Activated CD4-positive, alpha-beta T cell treated with anti-CD3 and anti-CD28 coated beads, Interleukin-2, amount 10 ng/mL, durations not matched to agents 24 days and 14 days (primary cell): ENCODE data around the gene CCZ1. TPM values are rescaled to one million over a fixed set of nuclear protein-coding genes. Genes with fewer than 3 reads are reported as not detected.
"Not testable (repeated sequence)": the region's sequence is repeated elsewhere in the genome, so short reads cannot be mapped to it uniquely, and the experiment has no call there.

Experiments
- DNase-seq: peaks from one replicate; pipeline ENCODE4 v3.0.0; 2022
- H3K27ac Mint-ChIP-seq: one replicate; pipeline ENCODE4 v1.8.0; 2022; ENCODE audit warnings: mild to moderate bottlenecking, mixed read lengths
- H3K27me3 Mint-ChIP-seq: one replicate; pipeline ENCODE4 v1.8.0; 2022; ENCODE audit warnings: mixed read lengths
- H3K36me3 Mint-ChIP-seq: one replicate; pipeline ENCODE4 v1.8.0; 2022; ENCODE audit warnings: low read depth, mild to moderate bottlenecking, mixed read lengths
- H3K4me1 Mint-ChIP-seq: one replicate; pipeline ENCODE4 v1.8.0; 2021; ENCODE audit warnings: mixed read lengths
- H3K4me3 Mint-ChIP-seq: one replicate; pipeline ENCODE4 v1.8.0; 2022; ENCODE audit warnings: mild to moderate bottlenecking, moderate library complexity, mixed read lengths
- H3K9me3 Mint-ChIP-seq: one replicate; pipeline ENCODE4 v1.8.0; 2021; ENCODE audit warnings: mixed read lengths
- intact Hi-C: fragments of 100-400 bp; cut with micrococcal nuclease; formaldehyde crosslinking; loops from one replicate; pipeline ENCODE4 v1.15.1; 2023
- total RNA-seq: library from RNA; stranded (reverse); gene quantifications from 2 replicates; pipeline ENCODE4 v1.2.3, GENCODE V29; 2022

CCZ1 gene
- total RNA-seq, 1 donor from 2014 or later: 124 TPM

DNA sequence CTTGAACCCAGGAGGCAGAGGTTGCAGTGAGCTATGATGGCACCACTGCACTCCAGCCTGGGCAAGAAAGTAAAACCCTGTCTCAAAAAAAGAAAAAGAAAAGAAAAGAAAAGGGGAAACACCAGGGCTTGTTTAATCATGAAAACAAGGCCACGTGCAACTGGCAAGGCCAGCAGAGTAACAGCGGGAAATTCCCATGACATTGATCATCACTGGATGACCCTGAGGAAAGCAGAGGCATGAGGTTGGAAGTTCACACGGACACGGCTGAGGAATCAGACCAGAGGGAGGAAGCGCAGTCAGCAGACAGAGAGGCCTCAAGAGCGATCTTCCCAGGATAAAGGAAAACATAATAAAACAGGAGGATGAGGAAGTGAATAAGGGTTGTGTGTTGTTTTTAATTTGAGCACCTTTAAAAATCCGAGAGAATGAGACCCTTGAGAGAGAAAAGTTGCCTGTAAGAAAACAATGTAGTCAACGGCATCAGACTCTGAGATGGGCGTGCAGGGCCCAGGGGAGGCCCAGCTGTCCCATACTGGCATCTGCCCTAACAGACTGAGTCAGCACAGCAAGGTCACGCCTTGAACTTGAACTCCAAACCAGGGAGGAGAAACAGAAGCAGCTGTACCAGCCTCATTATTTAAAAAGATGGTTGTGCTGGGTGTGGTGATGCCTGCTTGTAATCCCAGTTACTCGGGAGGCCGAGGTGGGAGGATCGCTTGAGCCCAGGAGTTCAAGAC, 33.5 kb downstream of the CCZ1 start:
- intact Hi-C loops, H3K27me3 Mint-ChIP-seq, H3K27ac Mint-ChIP-seq, H3K4me1 Mint-ChIP-seq, H3K36me3 Mint-ChIP-seq, DNase-seq, H3K4me3 Mint-ChIP-seq, H3K9me3 Mint-ChIP-seq: not testable (repeated sequence)

DNA sequence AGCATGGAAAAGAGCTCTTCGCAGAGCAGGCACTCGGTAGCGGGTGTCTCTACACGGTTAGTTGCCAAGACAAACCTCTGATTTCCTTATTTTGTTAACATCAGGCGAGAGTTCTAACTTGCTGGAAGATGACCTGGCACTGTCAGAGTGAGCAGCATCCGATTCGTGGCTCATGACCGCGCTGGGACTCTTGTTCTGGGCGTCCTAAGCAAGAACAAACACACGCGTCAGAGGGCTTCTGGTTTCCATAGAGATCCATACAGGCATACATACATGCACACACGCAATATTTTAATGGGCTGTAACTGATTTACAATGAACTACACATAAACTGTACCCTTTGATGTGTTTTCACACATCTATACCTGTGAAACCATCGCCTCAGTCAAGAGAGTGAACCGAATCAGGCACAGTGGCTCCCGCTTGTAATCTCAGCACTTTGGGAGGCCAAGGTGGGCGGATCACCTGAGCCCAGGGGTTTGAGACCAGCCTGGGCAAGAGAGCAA, 36.5 kb downstream of the CCZ1 start:
- not testable (repeated sequence) for H3K9me3 Mint-ChIP-seq

DNA sequence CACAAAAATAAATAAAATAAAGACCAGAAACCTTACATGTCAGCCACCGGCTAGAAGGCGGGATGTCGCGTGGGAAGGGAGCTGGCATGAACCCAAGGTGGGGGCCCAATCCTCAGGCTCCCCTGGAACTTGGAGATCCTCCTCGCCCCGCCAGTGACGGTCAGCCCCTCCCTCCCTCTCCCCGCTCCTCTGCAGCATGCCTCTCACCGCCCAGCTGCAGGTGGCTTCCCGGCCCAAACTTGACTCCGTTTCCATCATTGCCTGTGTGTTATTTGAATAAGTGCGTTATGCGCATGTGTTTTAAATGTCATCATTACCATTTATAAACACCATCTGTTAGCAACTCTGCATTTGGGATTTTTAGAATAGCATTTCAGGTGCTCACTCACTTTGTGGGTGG, 64.7 kb downstream of the CCZ1 start:
- H3K27me3 Mint-ChIP-seq, H3K9me3 Mint-ChIP-seq, H3K4me1 Mint-ChIP-seq, intact Hi-C loops, H3K36me3 Mint-ChIP-seq, H3K27ac Mint-ChIP-seq, DNase-seq, H3K4me3 Mint-ChIP-seq: not testable (repeated sequence)

More for the DNA sequence above, 36.5 kb downstream of the CCZ1 start:
- H3K4me1 Mint-ChIP-seq, DNase-seq, H3K36me3 Mint-ChIP-seq, intact Hi-C loops, H3K4me3 Mint-ChIP-seq, H3K27ac Mint-ChIP-seq, H3K27me3 Mint-ChIP-seq: not testable (repeated sequence)

DNA sequence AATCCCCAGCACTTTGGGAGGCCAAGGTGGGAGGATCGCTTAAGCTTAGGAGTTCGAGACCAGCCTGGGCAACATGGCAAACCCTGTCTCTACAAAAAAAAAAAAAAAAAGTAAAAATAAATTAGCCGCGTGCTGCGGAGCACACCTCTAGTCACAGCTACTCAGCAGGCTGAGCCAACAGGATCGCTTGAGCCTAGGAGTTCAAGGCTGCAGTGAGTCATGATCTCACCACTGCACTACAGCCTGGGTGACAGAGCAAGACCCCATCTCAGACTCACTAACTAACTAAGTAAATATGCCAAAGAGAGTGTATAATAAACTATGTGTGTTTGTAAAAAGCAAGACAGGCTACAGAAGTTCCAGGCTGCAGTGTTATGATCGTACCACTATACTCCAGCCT, 65.3 kb downstream of the CCZ1 start:
- DNase-seq, H3K4me1 Mint-ChIP-seq, intact Hi-C loops, H3K27me3 Mint-ChIP-seq, H3K36me3 Mint-ChIP-seq, H3K9me3 Mint-ChIP-seq, H3K4me3 Mint-ChIP-seq, H3K27ac Mint-ChIP-seq: not testable (repeated sequence)

DNA sequence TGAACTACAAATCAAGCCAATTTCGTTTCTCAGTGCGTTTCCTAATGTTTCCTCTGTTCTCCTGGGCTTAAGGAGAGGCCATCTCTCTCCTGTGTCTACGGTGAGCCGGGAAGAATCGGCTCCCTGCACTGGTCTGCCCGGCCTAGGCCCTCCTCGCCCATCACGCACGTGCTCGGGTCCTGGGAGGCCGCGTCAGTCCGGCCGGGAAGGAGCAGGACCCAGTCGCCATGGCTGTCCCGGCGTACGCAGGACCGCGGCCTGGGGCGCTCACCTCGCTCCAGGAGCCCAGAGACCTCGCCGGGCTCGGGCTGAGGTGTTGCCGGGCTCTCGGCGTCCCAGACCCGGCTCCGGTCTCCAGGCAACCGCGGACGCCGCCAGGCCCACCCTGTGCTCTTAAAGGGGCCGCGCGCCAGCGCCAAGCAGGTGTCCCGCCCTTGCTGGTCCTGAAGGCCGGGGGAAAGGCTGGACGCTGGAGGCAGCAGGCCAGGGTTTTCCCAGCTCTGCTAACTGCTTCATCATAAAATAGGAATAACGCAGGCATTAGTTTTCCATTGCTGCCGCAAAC, 71.9 kb downstream of the CCZ1 start, which contains the start of gene RSPH10B:
Gene RSPH10B, minus strand, starts transcription at position 343 of the 565 bp plus-strand sequence. CDS start 3,573 bp downstream, outside the sequence.
- H3K27ac Mint-ChIP-seq, intact Hi-C loops, DNase-seq, H3K4me3 Mint-ChIP-seq, H3K36me3 Mint-ChIP-seq, H3K4me1 Mint-ChIP-seq, H3K9me3 Mint-ChIP-seq, H3K27me3 Mint-ChIP-seq: not testable (repeated sequence)

DNA sequence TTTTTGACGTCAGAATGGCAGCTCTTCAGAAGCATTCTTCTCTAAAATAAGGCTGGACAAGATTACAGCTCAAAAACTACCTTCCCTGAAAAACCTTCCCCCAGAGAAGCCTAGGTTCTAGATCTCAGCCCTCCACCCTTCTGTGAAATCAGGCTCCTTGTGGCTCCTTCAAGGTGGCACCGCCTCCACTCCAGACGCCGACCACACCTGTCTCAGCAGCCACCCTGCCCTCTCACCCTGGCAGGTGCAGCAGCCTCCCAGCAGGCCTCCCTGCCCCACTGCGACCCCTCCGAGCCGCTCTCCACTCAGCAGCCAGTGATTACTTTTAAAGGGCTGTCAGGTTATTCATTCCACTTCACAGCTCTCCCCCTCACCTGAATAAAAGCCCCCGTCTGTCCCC, 75.0 kb downstream of the CCZ1 start:
- H3K9me3 Mint-ChIP-seq, H3K36me3 Mint-ChIP-seq, intact Hi-C loops, H3K4me3 Mint-ChIP-seq, H3K27me3 Mint-ChIP-seq, H3K27ac Mint-ChIP-seq, H3K4me1 Mint-ChIP-seq, DNase-seq: not testable (repeated sequence)

Other genes starting within 250 kb of the CCZ1 start
- 41.0 and 41.1 TPM in 2 replicates for gene RNF216, start 117.1 kb upstream of the CCZ1 start, total RNA-seq
- not detected in 2 replicates for gene OCM, start 17.9 kb upstream of the CCZ1 start, total RNA-seq
- gene RSPH10B, start 72.0 kb downstream of the CCZ1 start, total RNA-seq: 0.49 TPM in 1 of 2 replicates, not detected in the other
- 23.6 and 24.1 TPM in 2 replicates for gene PMS2, start 110.3 kb downstream of the CCZ1 start, total RNA-seq
- gene AIMP2, start 110.5 kb downstream of the CCZ1 start, total RNA-seq: 86.2 and 95.6 TPM in 2 replicates
- 0.31 and 0.58 TPM in 2 replicates for gene ANKRD61, start 132.6 kb downstream of the CCZ1 start, total RNA-seq
- 105 and 108 TPM in 2 replicates for gene EIF2AK1, start 160.4 kb downstream of the CCZ1 start, total RNA-seq
- gene USP42, start 206.2 kb downstream of the CCZ1 start, total RNA-seq: 16.6 and 17.0 TPM in 2 replicates